HEK293T (cell line): ENCODE measurements around the gene LSMEM2.

ENCODE experiments used
- L3MBTL2 ChIP-seq: fragments of 450-650 bp; conservative IDR thresholded peaks from 2 replicates; pipeline ENCODE4 v1.6.1; 2016; ENCODE audit warnings: mild to moderate bottlenecking
- SUZ12 ChIP-seq: fragments of 450-650 bp; IDR thresholded peaks from 2 replicates; pipeline ENCODE4 v1.6.1; 2016; ENCODE audit warnings: mild to moderate bottlenecking

GRCh38 chr3:50289130-50289529 lies 10.2 kb downstream of the LSMEM2 start:
- TF ChIP-seq SUZ12, result no peak
- TF ChIP-seq L3MBTL2, result no peak
